ENCODE data around the gene MFNG.

DNA sequence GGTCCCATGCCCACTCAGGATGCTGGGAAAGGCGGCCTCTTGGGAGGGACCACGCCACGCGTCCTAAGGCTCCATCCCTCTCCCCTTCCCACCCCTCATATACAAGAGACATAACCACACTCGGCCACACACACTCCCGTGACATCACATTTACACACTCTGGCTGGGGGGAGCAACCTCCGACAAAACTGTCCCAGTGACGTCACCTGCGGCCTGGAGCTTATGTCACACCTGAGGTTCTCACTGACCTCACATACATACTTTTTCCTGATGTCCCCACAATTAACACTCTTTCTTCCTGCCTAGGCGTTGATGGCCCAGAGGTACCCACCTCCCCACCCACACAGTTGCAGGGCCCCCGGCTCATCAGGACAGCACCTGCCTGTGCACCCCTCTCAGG, 60.8 kb downstream of the MFNG start:
- no peak for TF ChIP-seq POLR2A (IDR thresholded peaks at IDR 0.05; ENCODE audit: low read depth)
- TF ChIP-seq, protein P1, sequence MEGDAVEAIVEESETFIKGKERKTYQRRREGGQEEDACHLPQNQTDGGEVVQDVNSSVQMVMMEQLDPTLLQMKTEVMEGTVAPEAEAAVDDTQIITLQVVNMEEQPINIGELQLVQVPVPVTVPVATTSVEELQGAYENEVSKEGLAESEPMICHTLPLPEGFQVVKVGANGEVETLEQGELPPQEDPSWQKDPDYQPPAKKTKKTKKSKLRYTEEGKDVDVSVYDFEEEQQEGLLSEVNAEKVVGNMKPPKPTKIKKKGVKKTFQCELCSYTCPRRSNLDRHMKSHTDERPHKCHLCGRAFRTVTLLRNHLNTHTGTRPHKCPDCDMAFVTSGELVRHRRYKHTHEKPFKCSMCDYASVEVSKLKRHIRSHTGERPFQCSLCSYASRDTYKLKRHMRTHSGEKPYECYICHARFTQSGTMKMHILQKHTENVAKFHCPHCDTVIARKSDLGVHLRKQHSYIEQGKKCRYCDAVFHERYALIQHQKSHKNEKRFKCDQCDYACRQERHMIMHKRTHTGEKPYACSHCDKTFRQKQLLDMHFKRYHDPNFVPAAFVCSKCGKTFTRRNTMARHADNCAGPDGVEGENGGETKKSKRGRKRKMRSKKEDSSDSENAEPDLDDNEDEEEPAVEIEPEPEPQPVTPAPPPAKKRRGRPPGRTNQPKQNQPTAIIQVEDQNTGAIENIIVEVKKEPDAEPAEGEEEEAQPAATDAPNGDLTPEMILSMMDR (IDR thresholded peaks at IDR 0.05) = no peak
